Upper lobe of left lung (tissue), 4 donors: ENCODE results near the gene FDX2.

Experiments used
- CTCF ChIP-seq, 6 experiments: fragments of 450-650 bp in 4 of 6; fragments of 200-600 bp in 2 of 6; sonication (generic) in 2 of 6; IDR thresholded peaks; one replicate each; pipeline ENCODE4 v1.5.1; 2016 to 2019; ENCODE audit warnings: antibody characterized with exemption in 6 of 6
- POLR2AphosphoS5 ChIP-seq, 2 donors: sonication (generic); formaldehyde crosslinking; IDR thresholded peaks; one replicate each; pipeline ENCODE4 v1.5.1; 2017; ENCODE audit warnings: antibody characterized with exemption in 2 of 2

- TF ChIP-seq POLR2AphosphoS5 (IDR thresholded peaks at IDR 0.05) (no peak), CTCF (IDR thresholded peaks at IDR 0.05) (no peak)
These were observed 31.5 kb downstream of the FDX2 start for GRCh38 chr19:10284065-10284959.
